Measurements from ENCODE around the gene RHOV.
"Not testable (repeated sequence)": the region's sequence is repeated elsewhere in the genome, so short reads cannot be mapped to it uniquely, and the experiment has no call there.

Gene RHOV

DNA sequence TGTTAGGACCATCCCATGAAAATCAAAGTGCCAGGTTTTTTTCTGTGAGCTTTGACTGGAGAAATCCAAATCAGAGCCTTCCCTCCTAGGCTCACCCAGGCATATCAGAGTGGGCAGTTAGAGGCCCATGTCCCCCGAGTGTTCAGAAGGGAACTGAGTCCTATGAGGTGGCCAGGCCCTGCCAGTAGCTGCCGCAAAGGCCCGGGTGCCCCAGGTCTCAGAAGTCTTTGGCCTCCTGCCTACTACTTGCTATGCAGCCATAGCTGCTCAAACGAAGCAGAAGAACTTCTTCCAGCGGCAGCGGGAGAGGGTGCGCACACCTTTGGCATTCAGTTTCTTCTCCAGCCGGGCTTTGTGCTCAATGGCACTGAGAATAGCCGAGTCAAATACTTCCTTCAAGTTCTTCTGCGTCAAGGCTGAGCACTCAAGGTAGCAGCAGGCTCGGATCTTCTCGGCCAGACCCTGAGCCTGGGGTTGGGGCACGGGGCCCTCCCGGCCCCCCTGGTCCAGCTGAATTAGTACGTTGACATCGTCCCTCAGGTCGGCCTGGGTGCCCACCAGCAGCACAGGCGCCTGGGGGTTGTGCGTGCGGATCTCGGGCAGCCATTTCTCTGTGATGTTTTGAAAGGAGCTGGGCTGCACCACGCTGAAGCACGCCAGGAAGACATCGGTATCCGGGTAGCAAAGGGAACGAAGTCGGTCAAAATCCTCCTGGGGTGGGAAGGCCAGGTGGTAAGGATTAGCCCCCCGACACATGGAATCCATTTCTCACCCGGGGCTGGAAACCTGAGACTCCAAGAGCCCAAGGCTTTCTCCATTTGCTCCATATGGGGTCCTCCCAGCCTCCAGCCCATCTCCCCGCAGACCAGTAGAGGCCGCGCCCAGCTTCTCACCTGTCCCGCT, 992 bp downstream of the RHOV start:
- no peak for DNase-seq (ENCODE audit: low spot score)

DNA sequence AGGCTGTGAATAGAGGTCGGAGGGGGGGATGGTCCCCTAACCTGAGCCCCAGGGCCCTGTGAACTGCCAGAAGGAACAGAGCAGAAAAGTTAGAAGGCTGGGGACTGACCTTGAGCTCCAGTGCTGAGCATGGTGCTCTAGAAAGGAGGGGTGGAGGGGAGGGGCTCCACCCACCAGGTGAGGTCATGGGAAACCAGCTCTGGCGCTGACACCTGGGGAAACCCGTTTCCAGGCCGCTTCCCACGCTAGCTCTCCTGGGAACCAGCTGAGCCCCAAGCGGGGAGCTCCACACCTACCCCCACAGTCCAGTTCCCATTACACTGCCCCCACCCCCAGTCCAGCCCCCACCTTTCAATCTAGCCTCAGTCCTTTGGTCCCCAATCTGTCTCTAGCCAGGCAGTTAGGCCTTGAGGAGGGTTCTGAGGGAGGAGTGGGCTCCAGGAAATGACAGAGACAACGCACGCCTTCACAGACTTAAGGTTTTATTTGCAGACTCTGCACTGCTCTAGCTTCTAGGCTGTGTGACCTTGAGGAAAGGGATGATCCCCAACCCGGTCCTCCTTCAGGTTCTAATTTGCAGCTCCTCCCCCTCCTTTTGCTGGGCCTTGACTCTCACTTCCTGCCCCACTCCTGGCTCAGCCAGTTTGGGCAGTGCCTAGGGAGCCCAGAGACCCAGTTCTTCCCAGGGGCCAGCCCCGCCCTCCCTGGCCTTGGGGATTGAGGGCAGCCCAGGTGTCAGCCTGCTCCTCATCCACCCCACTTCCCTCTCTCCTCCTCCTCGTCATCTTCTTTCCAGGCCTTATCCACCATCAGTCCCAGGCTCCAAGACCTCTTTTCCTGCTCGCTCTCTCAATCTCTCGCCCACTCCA, 2.1 kb downstream of the RHOV start:
- no peak for DNase-seq (ENCODE audit: low spot score)

DNA sequence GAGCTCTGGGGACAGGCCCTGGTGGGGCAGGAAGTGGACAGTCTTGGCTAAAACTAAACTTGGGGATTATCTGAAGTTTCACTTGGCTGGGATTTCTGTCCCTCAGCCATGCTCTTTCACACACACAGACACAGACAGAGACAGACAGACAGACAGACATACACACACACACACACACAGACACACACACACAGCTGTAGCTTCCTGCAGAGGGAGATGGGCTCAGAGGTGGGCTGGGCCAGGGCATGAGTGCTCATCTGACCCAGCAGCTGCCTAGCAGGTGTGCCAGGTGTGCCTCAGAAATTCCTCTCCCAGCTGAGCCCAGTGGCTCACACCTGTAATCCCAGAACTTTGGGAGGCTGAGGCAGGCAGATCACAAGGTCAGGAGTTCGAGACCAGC, 3.3 kb downstream of the RHOV start:
- DNase-seq (ENCODE audit: low spot score) = no peak

DNA sequence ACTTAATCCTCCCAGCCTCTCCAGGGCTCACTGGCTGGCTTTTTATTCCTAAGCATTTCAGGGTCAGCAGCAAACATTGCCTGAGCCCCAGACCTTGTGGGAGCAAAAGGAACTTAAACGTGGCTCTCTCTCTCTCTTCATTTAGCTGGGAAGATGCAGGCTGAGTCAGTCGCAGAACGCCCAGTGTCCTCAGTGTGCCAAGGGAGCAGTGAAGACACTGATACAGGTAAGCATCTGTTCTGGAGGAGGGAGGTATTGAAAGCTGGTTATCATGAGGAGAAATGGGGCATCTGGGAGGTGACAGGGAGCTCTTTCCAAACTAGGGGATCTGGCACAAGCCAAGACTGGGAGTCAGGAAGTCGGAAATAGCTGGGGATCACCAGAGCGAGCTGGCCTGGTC, 4.3 kb downstream of the RHOV start:
- no peak for DNase-seq (ENCODE audit: low spot score)

DNA sequence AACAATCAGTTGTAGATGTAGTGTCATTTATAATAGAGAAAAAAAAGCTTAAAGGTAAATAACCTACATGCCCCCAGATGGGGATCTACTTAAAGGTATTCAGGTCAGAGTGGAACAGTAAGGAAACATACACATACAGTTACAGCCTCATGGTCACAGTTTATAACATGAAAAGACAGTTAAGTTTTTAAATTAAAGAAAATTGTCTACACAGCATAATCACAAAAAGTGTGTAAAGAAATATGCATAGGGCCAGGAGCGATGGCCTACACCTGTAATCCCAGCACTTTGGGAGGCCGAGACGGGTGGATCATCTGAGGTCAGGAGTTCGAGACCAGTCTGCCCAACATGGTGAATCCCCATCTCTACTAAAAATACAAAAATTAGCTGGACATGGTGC, 6.8 kb downstream of the RHOV start:
- no peak for DNase-seq (ENCODE audit: low spot score)

DNA sequence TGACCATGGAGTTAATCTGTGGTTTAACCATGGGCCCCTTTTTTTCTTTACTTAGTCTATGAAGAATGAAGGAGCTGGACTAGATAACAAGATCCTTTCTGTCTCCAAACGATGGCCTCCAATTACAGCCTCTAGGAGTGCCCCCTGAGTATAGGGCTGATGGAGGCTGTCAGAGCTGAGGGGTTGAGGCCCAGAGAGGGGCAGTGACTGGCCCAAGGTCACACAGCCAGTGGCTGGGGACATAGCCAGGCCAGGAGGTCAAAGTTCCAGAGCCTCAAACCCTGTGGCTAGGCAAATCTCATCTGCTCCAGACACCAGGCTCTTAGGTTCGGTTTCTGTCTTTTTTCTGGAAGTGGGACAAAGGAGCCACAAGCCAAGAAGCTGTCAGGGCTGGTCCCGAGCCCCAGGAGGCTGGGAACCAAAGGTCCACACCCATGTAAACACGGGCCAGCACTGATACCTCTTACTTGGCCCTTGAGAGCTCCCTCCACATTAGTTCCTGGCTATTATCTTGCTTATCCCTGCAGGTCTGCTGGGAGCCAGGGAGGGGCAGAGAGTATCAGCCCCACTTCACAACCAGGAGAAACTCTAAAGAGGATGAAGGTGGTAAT, 10.3 kb downstream of the RHOV start:
- DNase-seq (ENCODE audit: low spot score) = no peak

DNA sequence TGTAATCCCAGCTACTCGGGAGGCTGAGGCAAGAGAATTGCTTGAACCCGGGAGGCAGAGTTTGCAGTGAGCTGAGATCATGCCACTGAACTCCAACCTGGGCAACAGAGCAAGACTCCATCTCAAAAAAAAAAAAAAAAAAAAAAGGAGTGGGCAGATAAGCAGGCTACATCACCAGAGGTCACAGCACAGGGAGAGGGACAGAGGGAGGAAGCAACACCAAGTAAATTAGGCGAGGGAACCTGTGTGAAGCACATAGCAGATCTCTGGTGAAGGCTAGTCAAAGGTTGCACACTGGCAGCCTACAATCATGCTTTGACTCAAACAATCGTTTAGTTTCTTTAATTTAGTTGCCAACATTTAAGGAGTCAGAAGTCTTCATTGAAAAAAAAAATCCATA, 12.9 kb downstream of the RHOV start:
- DNase-seq (ENCODE audit: low spot score) = not testable (repeated sequence)

DNA sequence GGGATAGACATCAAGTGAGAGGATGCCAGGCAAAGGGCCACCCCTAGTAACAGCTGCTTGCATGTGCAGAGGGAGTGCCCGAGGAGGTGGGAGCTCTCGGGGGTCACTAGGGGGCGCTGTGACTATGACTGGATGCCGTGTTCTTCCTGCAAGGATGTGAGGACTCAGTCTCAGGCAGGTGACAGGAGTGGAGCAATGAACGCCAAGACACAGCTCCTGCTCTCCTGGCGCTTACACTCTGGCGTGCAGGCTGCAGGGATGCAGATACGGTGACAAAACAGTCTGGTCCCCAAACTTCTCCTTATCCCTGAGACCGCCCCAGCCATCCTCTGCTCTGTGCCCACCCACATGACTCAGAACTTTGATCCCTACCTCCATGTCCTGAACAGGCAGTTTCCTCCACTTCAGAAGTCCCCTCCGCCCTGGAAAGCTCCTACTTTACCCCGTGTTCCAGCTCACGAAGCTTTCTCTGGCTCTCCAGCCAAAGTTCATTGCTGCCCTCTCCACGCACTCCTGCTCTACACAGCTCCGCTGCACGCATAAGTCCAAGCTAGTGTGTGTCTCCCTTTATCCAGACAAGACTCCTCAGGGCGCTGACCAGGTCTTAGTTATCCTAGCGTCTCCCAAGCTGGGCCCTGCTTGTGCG, 14.7 kb downstream of the RHOV start:
- peak; percentile 83 for DNase-seq (ENCODE audit: low spot score)

DNA sequence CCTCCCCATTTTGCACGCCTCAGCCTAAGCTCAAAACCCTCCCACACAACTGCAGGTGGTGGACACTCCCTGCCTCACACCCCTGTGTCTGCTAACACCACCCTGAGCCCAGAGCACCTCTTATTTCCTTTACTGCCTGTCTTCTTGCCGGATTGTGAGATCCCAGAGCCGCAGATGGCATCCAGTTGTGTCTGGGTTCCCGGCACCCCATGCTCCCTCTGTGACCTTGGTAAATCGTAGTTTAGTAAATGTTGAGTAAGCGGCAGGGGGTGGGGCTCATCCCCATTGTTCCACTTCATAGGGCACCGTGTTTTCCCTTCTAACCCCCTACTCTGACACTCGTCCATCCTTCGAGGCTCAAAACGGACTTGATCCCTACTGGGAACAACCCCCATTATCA, 15.3 kb downstream of the RHOV start:
- no peak for DNase-seq (ENCODE audit: low spot score)

DNA sequence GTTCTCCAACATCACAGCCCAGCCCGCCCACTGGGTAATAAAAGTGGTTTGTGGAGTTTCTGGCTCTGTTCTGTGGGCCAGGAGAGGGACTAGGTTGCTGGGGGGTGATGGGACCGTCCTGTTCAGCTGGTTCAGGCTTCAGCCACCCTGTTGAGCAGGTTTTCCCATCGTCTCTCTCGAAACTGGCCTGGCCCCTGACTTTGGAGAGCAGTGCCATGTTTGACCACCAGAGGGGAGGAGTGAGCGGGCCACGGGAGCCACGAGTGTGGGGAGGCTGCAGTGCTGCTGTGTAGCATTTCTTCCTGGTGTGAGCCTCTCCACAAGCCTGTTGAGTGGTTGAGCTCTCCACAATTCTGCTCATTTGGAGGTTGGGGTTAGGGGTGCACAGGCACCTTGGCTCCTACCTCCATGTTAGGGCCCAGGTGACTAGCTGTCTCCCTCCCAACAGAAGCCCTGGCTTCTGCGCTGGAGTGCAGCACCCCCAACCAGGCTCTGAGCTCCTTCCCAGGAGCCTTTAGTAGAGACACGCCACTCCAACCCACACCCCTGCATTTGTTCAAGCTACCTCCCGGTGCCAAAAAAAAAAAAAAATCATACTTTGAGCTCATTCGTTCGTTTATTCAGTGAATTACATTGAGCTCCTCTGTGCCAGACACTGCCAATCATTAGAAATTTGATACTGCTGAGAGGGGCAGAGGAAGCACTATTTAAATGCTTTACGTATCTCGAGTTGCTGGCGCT, 16.3 kb downstream of the RHOV start:
- DNase-seq (ENCODE audit: low spot score) = peak; percentile 80

DNA sequence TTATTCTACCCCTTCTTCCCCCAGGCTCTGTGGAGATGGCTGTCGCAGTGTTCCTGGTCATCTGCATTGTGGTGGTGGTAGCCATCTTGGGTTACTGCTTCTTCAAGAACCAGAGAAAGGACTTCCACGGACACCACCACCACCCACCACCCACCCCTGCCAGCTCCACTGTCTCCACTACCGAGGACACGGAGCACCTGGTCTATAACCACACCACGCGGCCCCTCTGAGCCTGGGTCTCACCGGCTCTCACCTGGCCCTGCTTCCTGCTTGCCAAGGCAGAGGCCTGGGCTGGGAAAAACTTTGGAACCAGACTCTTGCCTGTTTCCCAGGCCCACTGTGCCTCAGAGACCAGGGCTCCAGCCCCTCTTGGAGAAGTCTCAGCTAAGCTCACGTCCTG, 17.3 kb downstream of the RHOV start:
- DNase-seq (ENCODE audit: low spot score) = no peak

DNA sequence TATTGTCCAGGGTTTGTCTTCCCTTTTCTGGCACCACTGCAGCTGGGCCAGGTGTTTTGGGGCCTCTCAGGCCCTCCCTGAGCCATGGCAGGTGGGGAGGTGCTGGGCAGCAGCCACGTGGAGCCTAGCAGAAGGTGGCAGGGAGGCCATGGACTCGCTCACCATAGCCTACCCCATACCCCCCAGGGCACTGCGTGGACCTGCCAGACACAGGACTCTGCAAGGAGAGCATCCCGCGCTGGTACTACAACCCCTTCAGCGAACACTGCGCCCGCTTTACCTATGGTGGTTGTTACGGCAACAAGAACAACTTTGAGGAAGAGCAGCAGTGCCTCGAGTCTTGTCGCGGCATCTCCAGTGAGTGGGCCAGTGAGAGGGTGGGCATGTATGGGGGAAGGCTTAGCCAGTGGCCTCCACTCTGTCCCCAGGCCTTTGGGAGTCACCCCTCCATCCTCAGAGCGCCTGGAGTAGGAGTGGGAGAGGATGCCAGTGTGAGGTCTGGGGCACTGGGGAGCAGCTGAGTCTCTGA, 18.3 kb downstream of the RHOV start:
- no peak for DNase-seq (ENCODE audit: low spot score)

DNA sequence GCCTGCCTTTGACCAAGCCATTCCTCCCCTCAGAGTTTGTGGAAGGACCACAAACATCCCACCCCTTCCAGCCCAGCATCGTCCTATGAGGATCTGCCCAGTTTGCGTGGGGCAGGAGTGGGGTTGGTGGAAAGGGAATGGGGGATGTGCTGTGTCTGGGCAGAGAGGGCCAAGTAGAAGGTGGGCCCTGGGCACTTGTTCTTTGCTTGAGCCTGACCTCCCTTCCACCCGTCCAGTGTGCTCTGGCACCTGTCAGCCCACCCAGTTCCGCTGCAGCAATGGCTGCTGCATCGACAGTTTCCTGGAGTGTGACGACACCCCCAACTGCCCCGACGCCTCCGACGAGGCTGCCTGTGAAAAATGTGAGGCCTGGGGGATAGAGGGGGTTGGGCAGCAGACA, 19.9 kb downstream of the RHOV start:
- no peak for DNase-seq (ENCODE audit: low spot score)

DNA sequence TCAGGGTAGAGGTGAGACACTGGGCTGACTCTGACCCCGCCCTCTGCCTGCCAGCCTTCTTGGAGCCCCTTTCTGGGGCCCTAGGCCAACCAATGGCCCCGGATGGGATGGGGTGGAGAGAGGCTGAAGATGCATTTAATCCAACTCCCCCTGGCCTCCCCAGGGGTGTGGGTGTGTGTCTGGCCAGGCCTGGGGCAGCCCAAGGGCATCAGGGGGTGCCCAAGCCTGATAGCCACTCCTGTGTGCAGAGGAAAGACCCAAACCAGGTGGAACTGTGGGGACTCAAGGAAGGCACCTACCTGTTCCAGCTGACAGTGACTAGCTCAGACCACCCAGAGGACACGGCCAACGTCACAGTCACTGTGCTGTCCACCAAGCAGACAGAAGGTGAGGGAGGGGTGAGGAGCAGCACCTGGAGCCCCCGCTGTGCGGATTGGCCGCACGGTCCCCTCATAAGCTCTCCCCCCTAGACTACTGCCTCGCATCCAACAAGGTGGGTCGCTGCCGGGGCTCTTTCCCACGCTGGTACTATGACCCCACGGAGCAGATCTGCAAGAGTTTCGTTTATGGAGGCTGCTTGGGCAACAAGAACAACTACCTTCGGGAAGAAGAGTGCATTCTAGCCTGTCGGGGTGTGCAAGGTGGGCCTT, 20.7 kb downstream of the RHOV start:
- DNase-seq (ENCODE audit: low spot score) = no peak

DNA sequence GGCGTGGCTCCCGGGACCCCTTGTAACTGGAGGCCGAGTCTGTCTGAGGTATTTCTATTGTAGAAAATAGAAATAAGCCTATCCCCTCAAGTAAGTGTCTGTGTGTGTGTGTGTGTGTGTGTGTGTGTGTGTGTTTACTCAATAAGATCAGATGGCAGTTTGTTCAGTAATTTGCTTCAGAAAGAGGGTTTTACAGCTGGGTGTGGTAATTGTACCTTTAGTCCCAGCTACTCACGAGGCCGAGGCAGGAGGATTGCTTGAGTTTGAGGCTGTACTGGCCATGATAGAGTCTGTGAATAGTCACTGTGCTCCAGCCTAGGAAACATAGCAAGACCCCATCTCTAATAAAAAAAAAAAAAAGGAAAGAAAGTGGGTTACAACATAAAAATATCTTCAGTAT, 21.5 kb downstream of the RHOV start:
- no peak for DNase-seq (ENCODE audit: low spot score)

DNA sequence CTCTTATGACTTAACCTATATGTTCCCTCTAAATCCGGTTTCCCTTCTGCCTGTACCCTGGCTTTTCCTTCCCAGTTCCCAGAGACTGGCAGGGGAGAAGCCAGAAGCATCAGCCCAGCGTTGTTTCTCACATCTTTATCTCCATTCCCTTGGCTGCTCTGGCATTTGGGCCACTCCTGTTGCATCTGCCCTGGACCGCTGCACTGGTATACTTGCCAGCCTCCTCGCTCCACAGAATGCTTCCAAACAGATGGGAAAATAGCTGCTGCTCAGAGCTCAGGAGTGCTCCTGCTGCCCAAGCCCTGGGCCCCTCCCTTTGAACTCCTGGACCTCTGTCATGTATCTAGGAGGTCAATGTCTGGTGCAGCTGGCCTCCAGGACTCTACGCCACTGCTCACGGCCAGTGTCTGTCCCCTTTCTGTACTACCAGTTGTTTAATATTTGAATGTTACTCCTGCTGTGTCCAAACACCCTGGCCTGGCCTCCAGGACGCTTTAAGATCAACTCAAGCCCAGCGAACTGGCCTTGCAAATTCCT, 23.4 kb downstream of the RHOV start:
- DNase-seq (ENCODE audit: low spot score) = no peak

DNA sequence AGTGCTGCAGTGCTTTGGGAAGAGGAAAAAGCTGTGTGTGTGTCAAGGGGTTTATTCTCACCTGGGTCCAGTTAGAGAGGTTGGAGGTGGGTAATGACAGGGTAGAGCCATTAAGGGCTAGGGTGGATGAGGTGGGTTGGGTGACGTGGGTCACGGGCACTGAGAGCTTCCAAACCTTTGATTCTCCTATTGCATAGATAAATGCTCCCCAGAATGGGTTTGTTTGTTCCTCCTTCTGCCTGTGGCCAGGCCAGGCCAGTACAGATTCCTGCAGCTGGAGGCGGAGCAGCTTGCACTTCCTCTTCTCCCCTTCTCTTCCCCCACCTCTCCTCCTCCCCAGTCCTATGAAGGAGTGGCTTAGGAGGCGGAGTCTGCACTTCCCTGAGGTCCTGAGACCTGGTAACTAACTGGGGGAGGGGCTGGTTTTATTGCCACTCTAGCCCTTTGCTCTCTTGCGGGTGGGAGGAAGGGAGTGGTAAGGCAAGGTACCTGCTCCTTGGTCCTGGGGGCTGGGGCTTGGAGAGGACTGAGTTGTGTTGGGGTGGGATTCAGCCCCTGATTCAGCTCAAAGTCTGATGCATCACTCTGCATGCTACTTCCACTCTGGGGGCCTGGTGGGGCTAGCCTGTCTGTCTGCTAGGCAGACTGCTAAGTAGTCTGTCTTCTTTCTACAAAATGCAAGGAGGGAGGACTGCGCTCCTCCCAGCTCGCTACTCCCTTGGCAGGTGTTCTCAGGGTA, 26.6 kb downstream of the RHOV start:
- DNase-seq (ENCODE audit: low spot score) = peak; percentile 5

DNA sequence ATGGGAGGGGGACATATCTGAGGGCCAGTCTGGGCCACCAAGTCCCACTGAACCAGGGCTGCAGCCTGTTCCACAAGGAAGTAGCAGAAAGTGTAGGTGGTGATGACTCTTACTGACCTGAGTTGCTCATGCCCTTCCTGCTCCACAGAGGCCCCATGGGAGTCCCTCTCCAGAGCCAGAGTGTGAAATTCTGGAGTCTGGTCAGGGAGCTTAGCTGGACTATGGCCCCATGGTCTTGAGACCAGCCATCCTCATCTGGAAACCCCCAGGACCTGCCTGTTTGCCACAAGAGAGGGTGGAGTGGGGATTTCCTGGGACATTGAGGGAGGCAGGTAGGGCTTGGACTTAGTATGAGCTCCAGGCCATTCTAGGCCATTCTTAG, 27.2 kb downstream of the RHOV start:
- no peak for DNase-seq (ENCODE audit: low spot score)

DNA sequence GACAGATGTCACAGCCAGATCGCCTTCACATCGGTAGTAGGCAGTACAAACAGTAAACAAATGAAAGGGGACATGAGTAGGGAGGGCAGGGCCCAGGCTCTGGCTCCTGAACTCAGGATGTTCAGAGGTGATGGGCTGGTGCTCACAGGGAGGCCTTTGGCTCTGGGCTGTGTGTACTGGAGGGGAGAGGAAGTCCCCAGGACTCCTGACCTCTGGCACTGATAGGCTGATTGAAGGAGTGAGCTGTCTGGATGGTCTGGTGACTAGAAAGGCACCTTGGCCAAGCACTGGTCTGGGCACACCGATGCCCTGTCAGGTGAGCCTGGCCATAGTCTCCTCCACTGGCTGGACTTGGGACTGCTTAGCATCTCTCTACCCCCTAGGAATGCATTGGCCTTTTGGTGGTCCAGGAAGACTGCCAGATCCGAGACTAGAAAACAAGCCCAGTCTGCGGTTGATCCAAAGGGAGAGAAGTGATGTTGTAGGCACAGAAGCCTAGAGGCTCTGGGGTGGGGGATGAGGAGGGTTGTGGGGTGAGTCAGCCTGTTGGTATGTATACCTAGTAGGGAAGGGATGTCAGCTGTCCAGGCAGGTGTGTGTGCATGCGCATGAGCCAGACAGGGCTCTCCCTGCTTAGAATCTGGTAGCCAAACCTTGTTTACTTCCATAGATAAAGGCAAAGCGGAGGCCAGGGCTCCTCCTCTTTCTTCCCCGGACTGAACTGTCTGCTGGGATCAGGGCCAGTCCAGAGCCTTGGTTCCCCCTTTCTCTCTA, 28.3 kb downstream of the RHOV start:
- no peak for DNase-seq (ENCODE audit: low spot score)
